Activated naive CD4-positive, alpha-beta T cell treated with anti-CD3 and anti-CD28 coated beads, Interleukin-2, amount 50 U/mL, for 24 hours (primary cell): ENCODE measurements around the gene DTWD2.
"Not testable (repeated sequence)": the region's sequence is repeated elsewhere in the genome, so short reads cannot be mapped to it uniquely, and the experiment has no call there.

Experiments
- H3K27ac Mint-ChIP-seq: one replicate; pipeline ENCODE4 v1.8.0; 2021; ENCODE audit warnings: mild to moderate bottlenecking, mixed read lengths
- H3K27me3 Mint-ChIP-seq: one replicate; pipeline ENCODE4 v1.8.0; 2021; ENCODE audit warnings: mixed read lengths
- H3K36me3 Mint-ChIP-seq: one replicate; pipeline ENCODE4 v1.8.0; 2021; ENCODE audit warnings: mixed read lengths
- H3K4me1 Mint-ChIP-seq: one replicate; pipeline ENCODE4 v1.8.0; 2021; ENCODE audit warnings: mixed read lengths
- H3K4me3 Mint-ChIP-seq: one replicate; pipeline ENCODE4 v1.8.0; 2021; ENCODE audit warnings: mild to moderate bottlenecking, mixed read lengths
- H3K9me3 Mint-ChIP-seq: one replicate; pipeline ENCODE4 v1.8.0; 2021; ENCODE audit warnings: mixed read lengths

Gene DTWD2

GRCh38 chr5:118937393-118938061 lies 50.8 kb downstream of the DTWD2 start:
- no peaks in the 10 kb centered on the region for H3K9me3 Mint-ChIP-seq

GRCh38 chr5:118933703-118934102 lies 54.6 kb downstream of the DTWD2 start:
- peaks cover 14% of the 10 kb centered on the region for H3K36me3 Mint-ChIP-seq
- H3K9me3 Mint-ChIP-seq, result no peaks in the 10 kb centered on the region
- no peak overlapping the region for H3K4me3 Mint-ChIP-seq

More at GRCh38 chr5:118937393-118938061, 50.8 kb downstream of the DTWD2 start:
- Mint-ChIP-seq H3K36me3 (peaks cover 4% of the 10 kb centered on the region), H3K27me3 (no peaks in the 10 kb centered on the region), H3K27ac (no peak overlapping the region), H3K4me1 (no peaks in the 10 kb centered on the region), H3K4me3 (no peak overlapping the region)

GRCh38 chr5:118931564-118931963 lies 56.8 kb downstream of the DTWD2 start:
- Mint-ChIP-seq H3K9me3 (no peaks in the 10 kb centered on the region), H3K4me3 (no peak overlapping the region), H3K27ac (no peak overlapping the region), H3K4me1 (no peaks in the 10 kb centered on the region), H3K27me3 (no peaks in the 10 kb centered on the region), H3K36me3 (peaks cover 17% of the 10 kb centered on the region)

More at GRCh38 chr5:118933703-118934102, 54.6 kb downstream of the DTWD2 start:
- H3K27me3 Mint-ChIP-seq, result no peaks in the 10 kb centered on the region
- no peaks in the 10 kb centered on the region for H3K4me1 Mint-ChIP-seq
- no peak overlapping the region for H3K27ac Mint-ChIP-seq

GRCh38 chr5:118924006-118924389 lies 64.3 kb downstream of the DTWD2 start:
- Mint-ChIP-seq H3K36me3 (peaks cover 14% of the 10 kb centered on the region), H3K4me1 (no peaks in the 10 kb centered on the region), H3K27me3 (no peaks in the 10 kb centered on the region), H3K27ac (no peak overlapping the region), H3K4me3 (no peak overlapping the region), H3K9me3 (no peaks in the 10 kb centered on the region)

- Mint-ChIP-seq H3K27ac (no peak overlapping the region), H3K27me3 (no peaks in the 10 kb centered on the region), H3K36me3 (peaks cover 16% of the 10 kb centered on the region), H3K4me1 (no peaks in the 10 kb centered on the region), H3K4me3 (no peak overlapping the region), H3K9me3 (no peaks in the 10 kb centered on the region)
These were observed 64.9 kb downstream of the DTWD2 start for GRCh38 chr5:118923295-118924005.

- Mint-ChIP-seq H3K27ac (no peak overlapping the region), H3K4me1 (no peaks in the 10 kb centered on the region), H3K36me3 (peaks cover 19% of the 10 kb centered on the region), H3K9me3 (no peaks in the 10 kb centered on the region), H3K4me3 (no peak overlapping the region), H3K27me3 (no peaks in the 10 kb centered on the region)
These were observed 66.5 kb downstream of the DTWD2 start for GRCh38 chr5:118921866-118922265.

GRCh38 chr5:118919016-118919415 lies 69.3 kb downstream of the DTWD2 start:
- no peaks in the 10 kb centered on the region for H3K9me3 Mint-ChIP-seq
- no peaks in the 10 kb centered on the region for H3K4me1 Mint-ChIP-seq
- no peaks in the 10 kb centered on the region for H3K27me3 Mint-ChIP-seq
- no peak overlapping the region for H3K27ac Mint-ChIP-seq
- peaks cover 20% of the 10 kb centered on the region for H3K36me3 Mint-ChIP-seq
- H3K4me3 Mint-ChIP-seq, result no peak overlapping the region

GRCh38 chr5:118918232-118918631 lies 70.1 kb downstream of the DTWD2 start:
- Mint-ChIP-seq H3K36me3 (peaks cover 20% of the 10 kb centered on the region), H3K27me3 (no peaks in the 10 kb centered on the region), H3K27ac (no peak overlapping the region), H3K9me3 (no peaks in the 10 kb centered on the region), H3K4me3 (no peak overlapping the region), H3K4me1 (no peaks in the 10 kb centered on the region)

- not testable (repeated sequence) for H3K4me3 Mint-ChIP-seq, H3K4me1 Mint-ChIP-seq, H3K9me3 Mint-ChIP-seq, H3K27ac Mint-ChIP-seq, H3K36me3 Mint-ChIP-seq, H3K27me3 Mint-ChIP-seq
These were observed 80.8 kb downstream of the DTWD2 start for GRCh38 chr5:118907536-118907935.

GRCh38 chr5:118906947-118907346 lies 81.4 kb downstream of the DTWD2 start:
- no peak overlapping the region for H3K4me3 Mint-ChIP-seq
- H3K4me1 Mint-ChIP-seq, result no peaks in the 10 kb centered on the region
- no peak overlapping the region for H3K27ac Mint-ChIP-seq
- no peaks in the 10 kb centered on the region for H3K9me3 Mint-ChIP-seq
- H3K27me3 Mint-ChIP-seq, result no peaks in the 10 kb centered on the region
- peaks cover 7% of the 10 kb centered on the region for H3K36me3 Mint-ChIP-seq

- no peaks in the 10 kb centered on the region for H3K9me3 Mint-ChIP-seq
- no peaks in the 10 kb centered on the region for H3K27me3 Mint-ChIP-seq
- no peak overlapping the region for H3K4me3 Mint-ChIP-seq
- peaks cover 5% of the 10 kb centered on the region for H3K36me3 Mint-ChIP-seq
- no peaks in the 10 kb centered on the region for H3K4me1 Mint-ChIP-seq
- no peak overlapping the region for H3K27ac Mint-ChIP-seq
These were observed 83.2 kb downstream of the DTWD2 start for GRCh38 chr5:118905196-118905595.

GRCh38 chr5:118902656-118903438 lies 85.5 kb downstream of the DTWD2 start:
- Mint-ChIP-seq H3K4me1 (no peaks in the 10 kb centered on the region), H3K27me3 (no peaks in the 10 kb centered on the region), H3K4me3 (no peak overlapping the region), H3K9me3 (no peaks in the 10 kb centered on the region), H3K36me3 (peaks cover 3% of the 10 kb centered on the region), H3K27ac (no peak overlapping the region)

GRCh38 chr5:118894709-118895108 lies 93.6 kb downstream of the DTWD2 start:
- Mint-ChIP-seq H3K4me1 (no peaks in the 10 kb centered on the region), H3K27me3 (no peaks in the 10 kb centered on the region), H3K27ac (no peak overlapping the region), H3K9me3 (no peaks in the 10 kb centered on the region), H3K4me3 (no peak overlapping the region), H3K36me3 (peaks cover 2% of the 10 kb centered on the region)

GRCh38 chr5:118891252-118891651 lies 97.1 kb downstream of the DTWD2 start:
- Mint-ChIP-seq H3K4me3 (no peak overlapping the region), H3K27me3 (no peaks in the 10 kb centered on the region), H3K36me3 (peaks cover 2% of the 10 kb centered on the region), H3K27ac (no peak overlapping the region), H3K4me1 (no peaks in the 10 kb centered on the region), H3K9me3 (no peaks in the 10 kb centered on the region)

- no peaks in the 10 kb centered on the region for H3K27me3 Mint-ChIP-seq
- no peaks in the 10 kb centered on the region for H3K9me3 Mint-ChIP-seq
- no peak overlapping the region for H3K4me3 Mint-ChIP-seq
- no peaks in the 10 kb centered on the region for H3K4me1 Mint-ChIP-seq
- H3K36me3 Mint-ChIP-seq, result peaks cover 3% of the 10 kb centered on the region
- no peak overlapping the region for H3K27ac Mint-ChIP-seq
These were observed 99.2 kb downstream of the DTWD2 start for GRCh38 chr5:118889165-118889564.

GRCh38 chr5:118888556-118888955 lies 99.8 kb downstream of the DTWD2 start:
- H3K27me3 Mint-ChIP-seq, result no peaks in the 10 kb centered on the region
- no peak overlapping the region for H3K27ac Mint-ChIP-seq
- H3K9me3 Mint-ChIP-seq, result no peaks in the 10 kb centered on the region
- H3K4me3 Mint-ChIP-seq, result no peak overlapping the region
- H3K36me3 Mint-ChIP-seq, result peaks cover 4% of the 10 kb centered on the region
- H3K4me1 Mint-ChIP-seq, result no peaks in the 10 kb centered on the region
